ENCODE measurements around the gene TMEM255A.

DNA sequence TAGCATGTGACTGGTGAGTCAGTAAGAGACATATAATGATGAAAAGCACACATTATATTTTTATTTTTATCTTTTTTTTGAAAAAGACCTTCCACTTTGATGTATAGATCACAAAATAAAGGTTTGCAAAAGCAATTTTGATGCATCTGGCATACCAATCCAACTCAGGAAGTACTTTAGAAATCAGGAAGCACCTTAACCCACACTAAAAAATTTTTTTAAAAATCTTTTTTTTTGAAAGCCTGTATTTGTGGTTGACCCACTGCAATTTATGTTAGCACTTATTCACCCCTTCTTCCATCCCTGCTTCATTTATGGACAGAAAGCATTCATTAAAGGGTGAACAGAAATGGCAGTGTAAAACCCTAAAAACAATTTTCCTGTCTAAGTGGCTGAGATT is 16.6 kb downstream of the TMEM255A start:
- TF ChIP-seq, protein P1, sequence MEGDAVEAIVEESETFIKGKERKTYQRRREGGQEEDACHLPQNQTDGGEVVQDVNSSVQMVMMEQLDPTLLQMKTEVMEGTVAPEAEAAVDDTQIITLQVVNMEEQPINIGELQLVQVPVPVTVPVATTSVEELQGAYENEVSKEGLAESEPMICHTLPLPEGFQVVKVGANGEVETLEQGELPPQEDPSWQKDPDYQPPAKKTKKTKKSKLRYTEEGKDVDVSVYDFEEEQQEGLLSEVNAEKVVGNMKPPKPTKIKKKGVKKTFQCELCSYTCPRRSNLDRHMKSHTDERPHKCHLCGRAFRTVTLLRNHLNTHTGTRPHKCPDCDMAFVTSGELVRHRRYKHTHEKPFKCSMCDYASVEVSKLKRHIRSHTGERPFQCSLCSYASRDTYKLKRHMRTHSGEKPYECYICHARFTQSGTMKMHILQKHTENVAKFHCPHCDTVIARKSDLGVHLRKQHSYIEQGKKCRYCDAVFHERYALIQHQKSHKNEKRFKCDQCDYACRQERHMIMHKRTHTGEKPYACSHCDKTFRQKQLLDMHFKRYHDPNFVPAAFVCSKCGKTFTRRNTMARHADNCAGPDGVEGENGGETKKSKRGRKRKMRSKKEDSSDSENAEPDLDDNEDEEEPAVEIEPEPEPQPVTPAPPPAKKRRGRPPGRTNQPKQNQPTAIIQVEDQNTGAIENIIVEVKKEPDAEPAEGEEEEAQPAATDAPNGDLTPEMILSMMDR (IDR thresholded peaks at IDR 0.05), result no peak
- no peak for TF ChIP-seq POLR2A (IDR thresholded peaks at IDR 0.05)
